Pancreas (tissue), 10 donors: ENCODE results near the gene CETP. TPM values are rescaled to one million over a fixed set of nuclear protein-coding genes. Genes with fewer than 3 reads are reported as not detected.
A peak's percentile ranks its signal among the peaks of the same experiment; 100 is the strongest.

Experiments
- ATAC-seq, 4 donors: fragments of 200-7000 bp; cut with Tn5 transposase; one replicate each; pipeline versions ENCODE4 v1.8.0 to v1.9.1; 2020; ENCODE audit warnings: mild to moderate bottlenecking in 4 of 4, moderate library complexity in 4 of 4
- DNase-seq, 6 donors: peaks; one replicate each; pipeline ENCODE4 v3.0.0-alpha.2; 2020
- FAIRE-seq: peaks from 2 replicates; lab custom pipeline; 2012; peaks lifted over from hg19 to GRCh38; lab: Jason Lieb, UNC
- H3K27ac ChIP-seq, 4 donors: fragments of 200-600 bp; sonication (generic); 1 replicate in 3 of 4; 2 replicates in 1 of 4; pipeline versions ENCODE4 v1.5.0 to v1.8.0; 2020
- H3K27me3 ChIP-seq, 4 donors: fragments of 200-600 bp; one replicate each; pipeline ENCODE4 v1.8.0; 2021
- H3K36me3 ChIP-seq, 3 donors: fragments of 200-600 bp; sonication (generic) in 1 of 3; one replicate each; pipeline versions ENCODE4 v1.5.0 to v1.8.0; 2020 to 2021
- H3K4me1 ChIP-seq, 3 donors: fragments of 200-600 bp; one replicate each; pipeline ENCODE4 v1.8.0; 2021
- H3K4me3 ChIP-seq, 4 donors: fragments of 200-600 bp; sonication (generic) in 2 of 4; one replicate each; pipeline versions ENCODE4 v1.5.0 to v1.8.0; 2020 to 2021
- H3K9me3 ChIP-seq, 4 donors: fragments of 200-600 bp; one replicate each; pipeline ENCODE4 v1.8.0; 2021
- CTCF ChIP-seq, 4 donors: fragments of 200-600 bp; sonication (generic) in 3 of 4; IDR thresholded peaks; one replicate each; pipeline versions ENCODE4 v1.5.0 to v1.8.0; 2021; ENCODE audit warnings: antibody characterized with exemption in 4 of 4
- WGBS, 2 donors: extraction: QIAGEN DNeasy Blood & Tissue Kit; methylation state at CpG; one replicate each; pipeline ENCODE4 v1.1.7; 2013; 5-methylcytosine and 5-hydroxymethylcytosine counted together
- intact Hi-C, 3 donors: fragments of 100-400 bp; cut with DNase I; formaldehyde crosslinking; loops; one replicate each; pipeline versions ENCODE4 v1.11.1 to v1.14.2; 2022
- polyA plus RNA-seq, 2 donors: library from polyadenylated mRNA; stranded (reverse); fragments of 200-250 nt; gene quantifications; one replicate each; pipeline ENCODE4 v1.2.3, GENCODE V29; 2013
- total RNA-seq, 6 donors: library from RNA; stranded (reverse); fragmentation: NEBNext Ultra II Directional in 4 of 6; extraction: Animal tissue kit (Norgen Biotek cat#: 25700) in 4 of 6; gene quantifications; one replicate each; pipeline versions ENCODE4 v1.2.1 to v1.2.4, GENCODE V29; 2021 to 2023
- donor health status: healthy with polysubstance abuse.
- donor health status: DM: no; HTN: no; CAD: no; lungs with moderate emphysema.
- donor health status: DM: no; HTN: no; CAD: no.
- donor health status: control.
- donor health status: control.
- donor health status: Bipolar disorder and iron deficiency.
- donor health status: DM: yes; HTN: yes; CAD: no.
- donor health status: DM: no; HTN: no; CAD: no.
- donor health status: DM: no; HTN: no; CAD: no.
- donor health status: DM: yes; HTN: yes; CAD: no.

Gene CETP
- total and polyA plus RNA-seq, 8 donors: 0.12 to 1.0 (median 0.26) TPM; not detected in 1

GRCh38 chr16:56982695-56983094, 20.9 kb downstream of the CETP start:
- no peak for FAIRE-seq

DNA sequence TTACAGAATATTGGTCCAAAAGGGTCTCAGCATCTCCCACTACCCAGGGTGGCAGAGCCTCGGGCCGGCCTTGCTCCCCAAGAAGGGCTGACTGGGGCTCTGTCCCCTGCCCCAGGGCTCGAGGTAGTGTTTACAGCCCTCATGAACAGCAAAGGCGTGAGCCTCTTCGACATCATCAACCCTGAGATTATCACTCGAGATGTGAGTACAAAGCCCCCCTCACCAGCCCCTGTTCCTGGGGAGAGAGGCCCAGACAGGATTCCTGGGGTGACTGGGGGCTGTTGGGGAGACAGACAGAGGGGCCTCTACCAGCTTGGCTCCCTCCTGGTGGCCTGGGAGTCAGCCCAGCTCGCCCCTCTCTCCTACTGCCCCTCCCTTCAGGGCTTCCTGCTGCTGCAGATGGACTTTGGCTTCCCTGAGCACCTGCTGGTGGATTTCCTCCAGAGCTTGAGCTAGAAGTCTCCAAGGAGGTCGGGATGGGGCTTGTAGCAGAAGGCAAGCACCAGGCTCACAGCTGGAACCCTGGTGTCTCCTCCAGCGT, 21.5 kb downstream of the CETP start:
- intact Hi-C loops: no loop called here
- no peak for TF ChIP-seq CTCF (IDR thresholded peaks at IDR 0.05)
- H3K9me3 ChIP-seq: no peaks in the 10 kb centered on the region
- H3K27ac ChIP-seq: no peak overlapping the region
- H3K4me1 ChIP-seq: peaks cover 0 to 7% (median 0%) of the 10 kb centered on the region in 3 donors
- DNase-seq (peak in 2 of 6 donors; percentile 27 to 52), ATAC-seq (peak; percentile 39 to 78 (median 68)), FAIRE-seq (no peak)
- no peaks in the 10 kb centered on the region for H3K36me3 ChIP-seq
- WGBS, 2 donors: 59 to 61% methylated on average over 9 of the region's 9 CpGs
- H3K4me3 ChIP-seq: no peak overlapping the region
- H3K27me3 ChIP-seq: no peaks in the 10 kb centered on the region

More at GRCh38 chr16:56982695-56983094, 20.9 kb downstream of the CETP start:
- H3K4me1 ChIP-seq: peaks cover 0 to 7% (median 0%) of the 10 kb centered on the region in 3 donors
- WGBS, 2 donors: 74 to 91% methylated on average over 2 of the region's 2 CpGs
- H3K4me3 ChIP-seq: no peak overlapping the region
- H3K27me3 ChIP-seq: no peaks in the 10 kb centered on the region
- intact Hi-C loops: no loop called here
- ATAC-seq (no peak), DNase-seq (no peak)
- no peaks in the 10 kb centered on the region for H3K36me3 ChIP-seq
- no peak for TF ChIP-seq CTCF (IDR thresholded peaks at IDR 0.05)
- no peaks in the 10 kb centered on the region for H3K9me3 ChIP-seq
- no peak overlapping the region for H3K27ac ChIP-seq

DNA sequence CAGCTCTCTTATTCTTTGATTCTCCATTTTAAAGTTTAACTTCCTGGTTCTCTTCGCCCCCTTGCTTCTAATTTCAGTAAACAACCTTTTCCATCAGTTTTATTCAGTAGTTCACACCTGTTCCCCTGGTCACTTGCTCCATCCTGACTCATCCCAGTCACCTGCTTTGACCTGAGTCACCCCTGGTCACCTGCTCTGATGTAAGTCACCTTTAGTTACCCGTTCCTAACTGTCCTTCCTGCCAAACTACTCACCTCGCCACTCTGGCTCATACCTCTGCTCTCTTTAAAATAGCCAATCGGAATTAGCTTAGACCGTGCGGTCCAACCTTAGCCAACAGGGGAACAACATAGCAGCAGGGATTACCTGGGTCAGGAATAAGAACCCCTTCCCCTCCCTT, 22.9 kb downstream of the CETP start:
- ATAC-seq (no peak), FAIRE-seq (no peak), DNase-seq (no peak)
- TF ChIP-seq CTCF (IDR thresholded peaks at IDR 0.05): no peak
- no peak overlapping the region for H3K4me3 ChIP-seq
- no peaks in the 10 kb centered on the region for H3K27me3 ChIP-seq
- no peaks in the 10 kb centered on the region for H3K9me3 ChIP-seq
- peak overlapping the region in 1 of 4 donors; percentile 11 for H3K27ac ChIP-seq
- WGBS, 2 donors: 77 to 84% methylated on average over 6 of the region's 6 CpGs
- H3K4me1 ChIP-seq: peaks cover 0 to 7% (median 0%) of the 10 kb centered on the region in 3 donors
- intact Hi-C loops: no loop called here
- H3K36me3 ChIP-seq: no peaks in the 10 kb centered on the region

GRCh38 chr16:56985288-56985961, 23.7 kb downstream of the CETP start:
- no peak for DNase-seq
- TF ChIP-seq CTCF (IDR thresholded peaks at IDR 0.05): no peak
- peak overlapping the region in 1 of 4 donors; percentile 11 for H3K27ac ChIP-seq
- intact Hi-C loops: no loop called here
- no peak for FAIRE-seq
- peaks cover 0 to 13% (median 5%) of the 10 kb centered on the region in 3 donors for H3K4me1 ChIP-seq
- H3K4me3 ChIP-seq: no peak overlapping the region
- peak in 1 of 4 donors; percentile 12 for ATAC-seq
- no peaks in the 10 kb centered on the region for H3K36me3 ChIP-seq
- no peaks in the 10 kb centered on the region for H3K9me3 ChIP-seq
- no peaks in the 10 kb centered on the region for H3K27me3 ChIP-seq
- 81 to 85% methylated on average over 7 of the region's 7 CpGs for WGBS, 2 donors

GRCh38 chr16:56985962-56986360, 24.2 kb downstream of the CETP start:
- no peak for ATAC-seq

More at GRCh38 chr16:56985962-56986360, 24.2 kb downstream of the CETP start:
- no peaks in the 10 kb centered on the region for H3K27me3 ChIP-seq
- 63 to 75% methylated on average over 2 of the region's 2 CpGs for WGBS, 2 donors
- TF ChIP-seq CTCF (IDR thresholded peaks at IDR 0.05): no peak
- H3K4me1 ChIP-seq: peaks cover 0 to 17% (median 5%) of the 10 kb centered on the region in 3 donors
- H3K36me3 ChIP-seq: no peaks in the 10 kb centered on the region
- no peak for FAIRE-seq
- no peak overlapping the region for H3K4me3 ChIP-seq
- intact Hi-C loops: no loop called here
- no peaks in the 10 kb centered on the region for H3K9me3 ChIP-seq
- no peak for DNase-seq
- H3K27ac ChIP-seq: no peak overlapping the region
